GM19193 (cell line): ENCODE results near the gene APOC3.

Experiments used
- POLR2A ChIP-seq: IDR thresholded peaks from 4 replicates; pipeline ENCODE4 v1.6.1; 2011; ENCODE audit not compliant: insufficient read depth, insufficient read length; ENCODE audit errors: extremely low read depth

APOC3 gene

DNA sequence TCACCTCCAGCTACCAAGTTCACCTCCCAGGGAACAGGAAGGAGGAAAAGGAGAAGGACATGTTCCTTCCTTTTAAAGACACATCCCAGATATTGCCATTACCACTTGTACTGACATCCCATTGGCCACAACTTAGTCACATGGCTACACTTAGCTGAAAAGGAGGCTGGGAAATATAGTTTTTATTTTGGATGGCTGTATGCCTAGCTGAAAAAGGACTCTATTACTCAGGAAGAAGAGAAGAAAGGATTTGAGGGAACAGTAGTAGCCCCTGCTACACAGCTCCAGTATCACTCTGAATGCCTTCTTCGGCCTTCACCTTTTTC is 36.0 kb upstream of the APOC3 start:
- TF ChIP-seq POLR2A: no peak

DNA sequence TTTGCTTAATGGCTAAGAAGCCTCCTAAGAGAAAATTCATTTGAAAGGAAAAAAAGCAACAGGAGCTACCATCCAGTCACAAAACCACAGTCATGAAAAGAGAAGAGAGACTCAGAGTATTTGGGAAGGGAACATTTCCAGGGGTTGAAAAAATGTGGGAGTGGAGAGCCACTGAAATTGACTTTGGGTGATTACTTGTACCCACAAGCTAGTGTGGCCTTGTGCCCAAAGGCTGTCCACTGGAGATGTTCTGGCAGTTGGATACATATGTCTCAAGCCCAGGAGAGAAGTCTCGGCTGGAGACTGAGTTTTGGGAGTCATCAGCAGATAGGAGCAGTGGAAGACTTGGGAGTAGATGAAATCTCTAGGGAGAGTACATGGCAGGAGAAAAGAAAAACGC is 34.9 kb upstream of the APOC3 start:
- TF ChIP-seq POLR2A: no peak

DNA sequence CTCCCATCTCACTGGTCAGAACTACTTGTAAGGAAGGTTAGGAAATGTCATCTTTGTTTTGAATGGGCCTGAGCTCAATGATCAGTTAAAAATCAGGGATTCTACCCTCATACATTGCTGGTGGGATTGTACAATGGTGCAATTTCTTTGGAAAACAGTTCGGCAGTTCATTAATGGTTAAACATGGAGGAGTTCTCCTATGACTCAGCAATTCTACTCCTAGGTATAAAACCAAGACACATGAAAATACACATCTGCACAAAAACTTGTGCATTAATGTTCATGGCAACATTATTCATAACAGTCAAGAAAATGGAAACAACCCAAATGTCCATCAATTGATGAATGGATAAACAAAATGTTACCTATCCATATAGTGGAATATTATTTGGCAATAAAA is 33.2 kb upstream of the APOC3 start:
- TF ChIP-seq POLR2A: no peak

DNA sequence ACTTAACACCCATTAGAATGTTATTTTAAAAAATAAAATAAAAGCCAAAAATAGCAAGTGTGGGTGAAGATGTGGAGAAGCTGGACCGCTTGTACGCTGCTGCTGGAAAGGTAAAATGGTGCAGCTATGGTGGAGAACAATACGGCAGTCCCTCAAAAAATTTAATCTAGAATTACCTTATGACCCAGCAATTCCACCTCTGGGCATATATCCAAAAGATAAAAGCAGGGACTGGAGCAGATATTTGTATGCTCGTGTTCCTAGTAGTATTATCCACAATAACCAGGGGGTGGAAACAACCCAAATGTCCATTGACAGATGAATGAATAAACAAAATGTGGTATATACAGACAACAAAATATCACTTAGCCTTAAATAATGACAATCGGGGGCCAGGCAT is 31.9 kb upstream of the APOC3 start:
- no peak for TF ChIP-seq POLR2A

DNA sequence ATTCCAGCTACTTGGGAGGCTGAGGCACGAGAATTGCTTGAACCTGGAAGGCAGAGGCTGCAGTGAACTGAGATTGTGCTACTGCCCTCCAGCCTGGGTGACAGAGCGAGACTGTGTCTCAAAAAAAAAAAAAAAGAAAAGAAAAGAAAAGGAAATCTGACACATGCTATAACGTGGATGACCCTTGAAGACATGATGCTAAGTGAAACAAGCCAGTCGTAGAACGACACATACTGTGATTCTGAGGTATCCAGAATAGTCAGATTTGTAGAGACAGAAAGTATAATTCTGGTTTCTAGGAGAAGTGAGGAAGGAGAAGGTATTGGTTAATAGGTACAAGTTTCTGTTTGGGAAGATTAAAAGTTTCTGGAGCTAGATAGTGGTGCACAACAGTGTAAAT is 31.3 kb upstream of the APOC3 start:
- no peak for TF ChIP-seq POLR2A

DNA sequence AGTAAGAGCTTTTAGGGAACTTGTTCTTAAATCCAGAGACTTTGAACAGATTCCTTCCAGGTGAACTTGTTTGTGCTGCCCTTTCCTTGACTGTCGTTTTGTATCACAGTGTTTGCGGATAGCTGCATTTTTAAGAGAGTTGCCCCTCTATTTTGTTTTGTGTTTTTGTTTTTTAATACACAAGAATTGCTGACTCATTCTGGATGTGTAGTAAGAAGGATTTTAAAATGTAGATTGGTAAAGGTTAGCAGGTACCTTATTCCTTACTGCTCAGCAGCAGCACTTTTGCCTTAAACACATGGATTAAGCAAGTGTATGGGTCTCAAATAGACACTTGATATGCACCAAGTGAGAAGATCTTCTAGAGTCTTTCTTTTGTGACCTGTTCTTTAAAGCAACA is 29.1 kb upstream of the APOC3 start:
- TF ChIP-seq POLR2A: no peak

DNA sequence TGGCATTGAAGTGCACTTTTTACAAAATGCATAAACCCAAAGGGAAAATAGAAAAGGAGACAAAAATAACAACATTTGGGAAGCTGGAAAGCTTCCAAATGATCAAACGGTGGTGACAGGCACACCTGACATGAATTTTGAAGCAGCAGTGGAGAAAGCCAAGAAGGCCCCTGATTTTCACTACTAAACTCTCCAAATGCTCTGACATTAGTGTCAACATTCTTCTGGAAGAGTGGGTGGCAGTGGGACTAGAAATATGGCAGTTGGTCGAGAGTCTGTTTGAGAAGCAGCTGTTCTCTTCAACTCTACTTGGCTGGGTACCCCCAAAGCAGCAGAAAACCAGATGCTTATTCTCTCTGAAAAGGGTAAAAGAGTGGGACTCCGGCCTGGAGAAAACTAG is 25.7 kb upstream of the APOC3 start:
- TF ChIP-seq POLR2A: no peak

DNA sequence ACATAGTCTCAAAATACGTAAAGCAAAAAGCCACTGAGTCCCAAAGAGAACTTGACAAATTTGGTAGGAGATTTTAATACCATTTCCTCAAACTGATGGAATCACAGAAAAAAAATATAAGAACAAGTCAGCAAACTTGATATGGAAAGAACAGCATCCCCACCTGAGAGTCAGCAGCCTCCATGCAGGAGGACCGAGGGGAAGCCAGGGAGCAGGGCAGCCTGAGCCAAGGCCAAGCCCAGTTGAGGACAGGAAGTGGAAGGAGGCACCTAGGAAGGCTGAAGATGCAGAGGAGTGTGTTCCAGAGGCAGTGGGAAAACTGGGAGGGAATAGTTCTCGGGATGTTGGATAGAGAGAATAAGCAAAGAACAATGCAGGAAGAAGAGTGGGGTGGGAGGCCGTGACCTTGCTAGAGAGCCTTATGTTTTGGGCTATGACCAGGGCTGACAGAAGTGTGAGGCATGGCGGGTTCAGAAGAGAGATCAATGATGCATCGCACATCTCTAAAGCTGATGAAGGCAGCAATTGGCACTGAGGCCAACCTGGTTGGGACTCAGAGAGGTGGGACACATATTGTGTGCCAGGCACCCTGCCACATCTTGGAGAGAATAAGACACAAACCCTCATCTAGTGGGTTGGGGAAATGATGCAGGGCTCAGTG is 22.0 kb upstream of the APOC3 start:
- no peak for TF ChIP-seq POLR2A

DNA sequence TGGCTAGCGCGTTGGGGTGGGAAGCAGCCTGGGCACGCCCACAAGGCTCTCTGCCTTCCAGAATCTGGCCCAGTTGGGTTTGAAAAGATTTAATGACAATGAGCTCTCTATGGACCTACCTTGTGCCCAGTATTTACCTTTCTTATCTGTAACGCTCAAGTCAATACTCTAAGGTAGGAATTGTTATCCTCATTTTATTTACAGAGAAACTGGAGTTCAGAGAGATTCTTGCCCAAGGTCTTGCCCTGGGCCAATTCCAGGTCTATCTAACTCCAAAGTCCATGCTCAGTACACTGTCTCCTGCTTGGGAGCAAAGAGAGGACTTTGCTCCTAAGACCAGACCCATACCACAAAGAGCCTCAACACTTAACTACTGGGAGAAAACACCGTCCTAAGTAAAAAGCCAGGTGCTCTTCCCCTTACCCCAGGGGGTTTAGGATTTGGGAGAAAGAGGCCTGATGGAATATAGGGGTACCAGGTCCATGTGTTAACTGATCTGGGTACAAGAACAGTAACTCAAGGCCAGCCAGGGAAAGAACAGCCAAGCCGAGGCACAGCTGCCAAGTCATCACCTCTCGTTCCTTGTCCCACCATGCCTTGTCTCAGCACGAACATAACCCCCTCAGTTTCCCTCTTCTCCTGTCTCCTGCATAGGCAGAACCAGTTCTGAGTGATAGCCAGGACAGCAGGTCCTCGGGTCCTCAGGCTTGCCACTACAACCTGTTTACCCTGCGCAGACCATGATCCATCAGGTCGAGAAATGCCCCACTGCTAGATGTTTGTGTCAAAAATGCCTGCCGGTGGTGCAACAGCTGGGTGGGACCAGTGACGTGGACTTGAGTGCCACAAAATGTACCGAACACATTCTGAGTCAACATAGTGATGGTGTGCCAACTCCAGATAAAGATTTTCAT is 21.2 kb upstream of the APOC3 start:
- TF ChIP-seq POLR2A: no peak

DNA sequence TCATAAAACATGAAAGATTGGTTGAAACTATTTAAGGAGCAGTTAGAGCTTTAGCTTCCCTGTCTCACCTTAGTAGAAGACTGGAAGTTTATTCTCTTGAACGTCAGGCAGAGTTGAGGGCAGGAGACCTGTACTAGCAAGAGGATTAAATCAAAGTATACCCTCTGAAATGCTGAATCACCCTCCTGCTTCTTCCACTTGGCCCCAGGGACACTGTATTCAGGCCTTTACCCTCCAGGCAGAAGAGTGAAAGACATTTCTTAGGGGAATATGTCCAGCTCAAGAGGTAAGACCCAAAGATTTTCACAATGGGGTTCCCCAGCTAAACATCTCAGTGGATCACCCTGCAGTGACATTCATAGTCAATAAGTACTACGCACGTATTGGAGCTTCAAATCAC is 18.5 kb upstream of the APOC3 start:
- TF ChIP-seq POLR2A: no peak

DNA sequence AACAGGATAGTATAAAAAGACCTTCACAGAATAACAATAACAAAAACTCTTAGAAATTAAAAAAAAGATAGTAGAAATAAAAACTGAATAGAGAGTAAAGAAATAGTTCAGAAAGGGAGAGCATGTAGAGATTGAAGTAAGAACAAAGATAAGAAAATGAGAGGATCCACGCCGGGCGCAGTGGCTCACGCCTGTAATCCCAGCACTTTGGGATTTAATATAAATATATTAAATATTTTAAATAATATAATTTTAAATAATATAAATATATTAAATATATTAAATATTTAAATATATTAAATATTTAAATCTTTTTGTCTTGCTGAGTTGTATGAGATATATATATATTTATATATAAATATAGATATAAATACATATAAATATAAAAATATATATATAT is 17.6 kb upstream of the APOC3 start:
- TF ChIP-seq POLR2A: no peak

DNA sequence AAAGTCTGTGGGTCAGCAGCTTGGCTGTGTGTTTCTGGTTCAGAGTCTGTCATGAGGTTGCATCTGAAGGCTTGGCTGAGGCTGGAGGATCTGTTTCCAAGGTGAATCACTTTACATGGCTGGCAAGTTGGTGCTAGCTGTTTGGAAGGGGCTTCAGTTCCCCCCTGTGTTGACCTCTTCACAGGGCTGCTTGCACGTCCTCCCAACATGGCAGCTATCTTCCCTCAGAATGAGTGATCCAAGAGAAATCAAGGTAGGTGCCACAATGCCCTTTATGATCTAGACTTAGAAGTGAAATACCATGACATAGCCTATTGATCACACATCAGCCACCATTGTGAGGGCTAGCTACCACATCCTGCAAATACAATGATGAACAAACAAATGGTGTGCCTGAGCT is 16.5 kb upstream of the APOC3 start:
- TF ChIP-seq POLR2A: no peak

DNA sequence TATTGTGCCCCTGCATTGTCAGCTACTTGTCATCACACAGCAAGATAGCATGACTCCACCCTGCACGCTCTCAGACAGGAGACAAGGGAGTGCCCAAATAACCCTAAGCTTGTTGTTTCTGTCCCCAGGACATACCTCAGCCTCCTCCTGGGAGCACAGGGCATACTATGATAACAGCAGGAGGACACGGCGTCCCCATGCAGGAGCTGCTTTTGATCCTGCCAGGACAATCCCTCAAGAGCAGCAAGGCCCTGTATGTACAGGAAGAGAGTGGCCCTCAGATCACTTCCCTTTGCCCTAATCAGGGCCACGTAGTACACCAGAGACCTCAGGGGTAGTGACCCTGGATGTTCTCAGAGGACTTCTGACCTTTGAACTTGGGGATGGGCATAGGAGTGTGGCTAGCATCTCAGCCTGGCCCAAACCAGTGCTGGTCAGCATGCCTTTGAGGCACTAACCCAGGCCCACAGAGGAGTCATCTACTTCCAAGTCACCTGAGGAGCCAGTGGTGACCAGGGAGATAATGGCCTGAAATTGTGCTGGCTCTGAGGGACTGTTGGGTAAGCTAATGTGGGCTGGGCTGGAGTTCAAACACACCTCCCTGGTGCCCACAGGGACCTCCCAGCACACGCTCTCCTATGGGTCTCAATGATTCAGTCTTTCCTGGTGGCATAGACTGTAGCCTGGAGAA is 15.8 kb upstream of the APOC3 start:
- TF ChIP-seq POLR2A: no peak

DNA sequence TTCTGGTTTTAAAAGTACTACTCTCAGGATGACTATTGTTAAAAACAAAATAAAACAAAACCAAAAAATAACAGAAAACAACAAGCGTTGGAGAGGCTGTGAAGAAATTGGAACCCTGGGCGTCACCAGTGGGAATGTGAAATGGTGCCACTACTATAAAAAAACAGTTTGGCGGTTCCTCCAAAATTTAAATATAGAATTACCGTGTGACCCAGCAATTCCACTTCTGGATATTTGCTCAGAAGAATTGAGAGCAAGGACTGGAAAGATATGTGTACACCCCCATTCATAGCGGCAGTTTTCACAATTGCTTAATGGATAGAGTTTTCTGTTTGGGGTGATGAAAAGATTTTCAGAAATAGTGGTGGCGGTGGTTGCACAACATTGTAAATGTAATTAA is 15.2 kb upstream of the APOC3 start:
- TF ChIP-seq POLR2A: no peak

DNA sequence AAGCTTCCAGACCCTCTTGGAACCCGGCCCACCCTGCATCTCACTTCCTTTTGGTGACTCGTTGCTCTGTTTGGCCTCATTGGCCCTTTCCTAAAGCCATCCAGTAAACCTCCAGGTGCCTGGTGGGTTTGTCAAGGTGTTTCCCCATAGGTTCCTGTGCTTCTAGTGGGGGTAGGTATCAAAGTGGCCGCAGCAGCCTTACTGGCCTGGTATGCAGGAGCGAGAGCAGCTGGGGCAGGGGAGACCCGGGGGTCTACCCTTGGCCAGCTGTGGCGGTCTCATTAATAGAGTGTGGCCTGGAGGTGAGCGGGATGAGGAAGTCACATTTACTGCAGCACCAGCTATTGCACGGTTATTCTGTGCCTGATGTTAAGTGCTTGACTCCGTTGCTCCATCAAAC is 10.7 kb upstream of the APOC3 start:
- TF ChIP-seq POLR2A: no peak
